GM18520 (cell line): Measurements from ENCODE around the gene KITLG.
"Not testable (repeated sequence)": the region's sequence is repeated elsewhere in the genome, so short reads cannot be mapped to it uniquely, and the experiment has no call there.

Experiments
- ATAC-seq: cut with Tn5 transposase; IDR thresholded peaks from one replicate; pipeline ENCODE4 v1.9.1; 2021; ENCODE audit not compliant: unreplicated experiment

The KITLG gene

GRCh38 chr12:88576866-88577265, 3.4 kb downstream of the KITLG start:
- no peak for ATAC-seq

GRCh38 chr12:88575361-88575970, 4.8 kb downstream of the KITLG start:
- ATAC-seq, result no peak

GRCh38 chr12:88574278-88574677, 6.0 kb downstream of the KITLG start:
- no peak for ATAC-seq

GRCh38 chr12:88573583-88573982, 6.7 kb downstream of the KITLG start:
- ATAC-seq, result no peak

- ATAC-seq, result no peak
Measured at GRCh38 chr12:88572781-88573549, 7.3 kb downstream of the KITLG start.

- no peak for ATAC-seq
Measured at GRCh38 chr12:88571543-88571942, 8.7 kb downstream of the KITLG start.

GRCh38 chr12:88570103-88570502, 10.2 kb downstream of the KITLG start:
- no peak for ATAC-seq

- ATAC-seq, result no peak
Measured at GRCh38 chr12:88566430-88566829, 13.8 kb downstream of the KITLG start.

- ATAC-seq, result no peak
Measured at GRCh38 chr12:88562846-88563582, 17.3 kb downstream of the KITLG start.

GRCh38 chr12:88562151-88562550, 18.1 kb downstream of the KITLG start:
- no peak for ATAC-seq

GRCh38 chr12:88559772-88560171, 20.5 kb downstream of the KITLG start:
- no peak for ATAC-seq

GRCh38 chr12:88559199-88559598, 21.1 kb downstream of the KITLG start:
- ATAC-seq, result no peak

- no peak for ATAC-seq
Measured at GRCh38 chr12:88558340-88558867, 21.9 kb downstream of the KITLG start.

- ATAC-seq, result no peak
Measured at GRCh38 chr12:88556213-88556774, 24.0 kb downstream of the KITLG start.

GRCh38 chr12:88553941-88554658, 26.2 kb downstream of the KITLG start:
- ATAC-seq, result no peak

GRCh38 chr12:88552610-88553079, 27.6 kb downstream of the KITLG start:
- ATAC-seq, result no peak

- no peak for ATAC-seq
Measured at GRCh38 chr12:88549929-88550328, 30.3 kb downstream of the KITLG start.

- not testable (repeated sequence) for ATAC-seq
Measured at GRCh38 chr12:88547949-88548348, 32.3 kb downstream of the KITLG start.

- ATAC-seq, result no peak
Measured at GRCh38 chr12:88546853-88547252, 33.4 kb downstream of the KITLG start.

- no peak for ATAC-seq
Measured at GRCh38 chr12:88546226-88546625, 34.0 kb downstream of the KITLG start.
